NCI-H1048 (cell line): ENCODE measurements around the gene MCCC2.
"Not testable (repeated sequence)": the region's sequence is repeated elsewhere in the genome, so short reads cannot be mapped to it uniquely, and the experiment has no call there.

ENCODE experiments used
- DNase-seq: peaks from one replicate; lab custom pipeline; 2025; lab: John Stamatoyannopoulos, UW

The MCCC2 gene

GRCh38 chr5:71586941-71587765 lies at the start of gene MCCC2:
TSS of gene MCCC2 (plus strand) at chr5:71587340. CDS start at chr5:71587426, 86 bp downstream.
- peak; percentile 87 for DNase-seq

DNA sequence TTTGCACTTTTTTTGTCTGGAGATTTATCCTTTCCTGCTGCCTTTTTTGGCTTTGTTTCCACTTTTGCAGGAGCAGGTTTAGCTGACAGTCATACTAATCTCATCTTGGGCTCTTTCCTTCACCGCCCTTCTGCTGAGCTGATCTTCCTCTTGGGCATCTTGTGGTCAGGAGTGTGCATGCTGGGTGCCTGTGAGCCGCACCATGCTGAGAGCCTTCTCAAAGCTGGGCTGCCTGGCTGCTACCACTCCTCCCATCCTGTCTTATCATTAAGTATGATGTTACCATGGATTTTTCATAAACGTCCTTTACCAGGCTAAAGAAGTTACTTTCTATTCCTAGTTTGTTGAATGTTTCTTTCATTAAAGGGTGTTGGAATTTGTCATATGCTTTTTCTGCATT lies 49.5 kb upstream of the MCCC2 start:
- no peak for DNase-seq

DNA sequence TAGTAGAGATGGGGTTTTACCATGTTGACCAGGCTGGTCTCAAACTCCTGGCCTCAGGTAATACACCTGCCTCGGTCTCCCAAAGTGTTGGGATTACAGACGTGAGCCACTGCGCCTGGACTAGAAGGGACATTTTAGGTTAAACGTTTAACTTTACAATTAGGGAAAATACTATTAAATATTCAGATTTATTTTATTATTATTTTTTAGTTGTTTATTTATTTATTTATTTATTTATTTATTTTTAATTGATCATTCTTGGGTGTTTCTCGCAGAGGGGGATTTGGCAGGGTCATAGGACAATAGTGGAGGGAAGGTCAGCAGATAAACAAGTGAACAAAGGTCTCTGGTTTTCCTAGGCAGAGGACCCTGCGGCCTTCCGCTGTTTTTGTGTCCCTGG lies 36.3 kb upstream of the MCCC2 start:
- not testable (repeated sequence) for DNase-seq

- DNase-seq = not testable (repeated sequence)
Measured at GRCh38 chr5:71551582-71551981, 35.6 kb upstream of the MCCC2 start.

DNA sequence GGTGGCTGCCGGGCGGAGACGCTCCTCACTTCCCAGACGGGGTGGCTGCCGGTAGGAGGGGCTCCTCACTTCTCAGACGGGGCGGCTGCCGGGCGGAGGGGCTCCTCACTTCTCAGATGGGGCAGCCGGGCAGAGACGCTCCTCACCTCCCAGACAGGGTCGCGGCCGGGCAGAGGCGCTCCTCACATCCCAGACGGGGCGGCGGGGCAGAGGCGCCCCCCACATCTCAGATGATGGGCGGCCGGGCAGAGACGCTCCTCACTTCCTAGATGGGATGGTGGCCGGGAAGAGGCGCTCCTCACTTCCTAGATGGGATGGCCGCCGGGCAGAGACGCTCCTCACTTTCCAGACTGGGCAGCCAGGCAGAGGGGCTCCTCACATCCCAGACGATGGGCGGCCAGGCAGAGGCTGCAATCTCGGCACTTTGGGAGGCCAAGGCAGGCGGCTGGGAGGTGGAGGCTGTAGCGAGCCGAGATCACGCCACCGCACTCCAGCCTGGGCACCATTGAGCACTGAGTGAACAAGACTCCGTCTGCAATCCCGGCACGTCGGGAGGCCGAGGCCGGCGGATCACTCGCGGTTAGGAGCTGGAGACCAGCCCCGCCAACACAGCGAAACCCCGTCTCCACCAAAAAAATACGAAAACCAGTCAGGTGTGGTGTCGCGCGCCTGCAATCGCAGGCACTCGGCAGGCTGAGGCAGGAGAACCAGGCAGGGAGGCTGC lies 35.0 kb upstream of the MCCC2 start:
- DNase-seq = not testable (repeated sequence)

- no peak for DNase-seq
Measured at GRCh38 chr5:71563161-71563560, 24.0 kb upstream of the MCCC2 start.

GRCh38 chr5:71564895-71565294 lies 22.2 kb upstream of the MCCC2 start:
- no peak for DNase-seq

DNA sequence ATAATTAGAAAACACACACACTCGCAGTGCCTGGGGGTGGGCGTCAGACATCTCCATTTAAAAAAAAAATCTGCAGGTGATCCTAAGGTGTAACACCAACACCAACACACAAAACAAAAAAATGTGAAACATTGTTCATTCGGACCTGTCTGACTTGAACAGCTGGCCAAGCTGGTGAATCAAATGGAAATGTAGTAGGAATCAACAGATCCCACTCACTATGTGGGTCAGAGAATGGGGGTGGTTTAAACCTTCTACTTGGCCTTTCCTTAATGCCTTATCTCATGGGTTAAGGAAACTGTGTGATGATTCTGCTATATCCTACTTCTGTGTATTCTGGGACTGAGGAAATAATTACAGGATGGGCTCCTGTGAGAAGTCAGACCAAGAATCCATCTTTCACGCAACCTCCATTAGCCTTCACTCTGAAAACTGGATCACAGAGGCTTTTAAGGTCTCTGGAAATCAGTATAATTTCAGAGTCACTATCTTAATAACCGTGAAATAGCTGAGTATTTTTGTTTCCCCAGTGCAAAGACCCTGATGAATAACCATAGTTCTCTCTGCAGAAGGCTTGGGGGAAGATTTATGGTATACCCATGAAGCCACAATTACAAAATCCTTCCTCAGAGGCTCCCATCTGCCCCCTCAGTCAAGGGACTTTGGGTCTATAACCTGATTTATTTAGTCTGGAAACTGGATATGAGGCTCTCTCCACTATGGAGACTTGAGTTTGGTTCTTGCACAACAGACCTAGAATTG lies 17.2 kb upstream of the MCCC2 start:
- DNase-seq = no peak

DNA sequence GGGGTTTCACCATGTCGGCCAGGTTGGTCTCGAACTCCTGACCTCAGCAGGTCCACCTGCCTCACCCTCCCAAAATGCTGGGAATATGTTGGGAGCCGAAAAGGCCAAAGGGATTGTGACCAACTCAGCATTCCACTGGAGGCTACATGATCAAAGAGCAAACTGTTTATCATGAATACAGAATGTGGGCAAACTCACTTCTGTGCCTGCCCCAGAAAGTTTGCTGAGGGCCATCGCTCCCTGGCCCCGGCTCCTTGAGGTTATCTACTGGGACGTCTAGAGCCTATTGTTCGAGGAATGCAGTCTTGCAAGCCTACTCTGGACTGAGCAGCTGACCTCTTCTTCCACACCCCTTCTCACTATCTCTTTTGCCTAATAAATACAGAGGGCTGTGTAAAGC lies 15.3 kb upstream of the MCCC2 start:
- DNase-seq = not testable (repeated sequence)

DNA sequence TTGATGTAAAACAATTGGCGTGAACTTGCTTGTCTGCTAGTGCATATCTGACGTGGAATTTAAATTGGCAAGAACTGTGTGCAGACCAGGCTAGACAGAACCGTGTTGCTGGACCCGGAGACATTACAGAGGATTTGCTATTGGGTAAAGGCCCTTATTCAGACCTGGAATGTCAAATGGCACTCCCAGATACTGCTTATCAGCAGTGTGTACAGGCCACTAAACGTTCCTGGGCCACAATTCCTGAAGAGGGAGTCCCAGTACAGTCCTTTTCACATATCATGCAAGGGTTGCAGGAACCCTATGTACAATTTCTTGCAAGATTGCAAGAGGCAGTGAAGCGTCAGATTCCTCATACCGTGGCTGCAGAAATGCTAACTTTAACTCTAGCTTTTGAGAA lies 13.5 kb upstream of the MCCC2 start:
- DNase-seq = no peak

DNA sequence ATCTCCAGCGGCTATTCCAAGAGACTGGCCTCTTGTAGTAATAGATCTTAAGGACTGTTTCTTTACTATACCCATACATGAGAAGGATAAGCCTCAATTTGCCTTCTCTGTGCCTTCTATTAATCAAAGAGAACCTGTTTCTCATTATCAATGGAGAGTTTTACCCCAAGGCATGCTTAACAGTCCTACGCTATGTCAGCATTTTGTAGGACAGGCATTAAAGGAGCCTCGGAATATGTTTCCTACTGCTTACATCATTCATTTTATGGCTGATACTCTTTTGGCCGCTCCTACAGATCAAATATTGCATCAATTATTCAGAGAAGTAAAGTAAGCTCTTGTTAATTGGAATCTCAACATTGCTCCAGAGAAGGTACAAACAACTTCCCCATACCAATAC lies 11.6 kb upstream of the MCCC2 start:
- not testable (repeated sequence) for DNase-seq

DNA sequence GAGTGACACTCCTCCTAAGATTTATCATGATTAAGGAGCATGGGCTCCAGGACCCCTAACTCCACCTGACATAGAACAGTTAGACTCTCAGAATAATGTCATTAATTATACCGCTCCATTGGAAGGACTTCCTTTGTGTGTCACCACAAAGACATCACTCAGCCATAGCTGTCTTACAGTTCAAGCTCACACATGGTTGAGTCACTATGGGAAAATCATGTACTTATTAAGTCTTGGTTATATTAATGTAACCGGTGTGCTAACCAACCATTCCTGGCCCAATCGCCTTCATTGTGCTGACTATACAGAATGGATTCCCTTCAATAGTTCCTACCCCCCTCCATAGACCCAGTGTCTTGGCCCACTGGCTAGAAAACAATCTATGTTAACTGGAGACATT lies 10.9 kb upstream of the MCCC2 start:
- DNase-seq = no peak

GRCh38 chr5:71577839-71578238 lies 9.3 kb upstream of the MCCC2 start:
- DNase-seq = not testable (repeated sequence)

GRCh38 chr5:71582945-71583584 lies 4.1 kb upstream of the MCCC2 start:
- no peak for DNase-seq

DNA sequence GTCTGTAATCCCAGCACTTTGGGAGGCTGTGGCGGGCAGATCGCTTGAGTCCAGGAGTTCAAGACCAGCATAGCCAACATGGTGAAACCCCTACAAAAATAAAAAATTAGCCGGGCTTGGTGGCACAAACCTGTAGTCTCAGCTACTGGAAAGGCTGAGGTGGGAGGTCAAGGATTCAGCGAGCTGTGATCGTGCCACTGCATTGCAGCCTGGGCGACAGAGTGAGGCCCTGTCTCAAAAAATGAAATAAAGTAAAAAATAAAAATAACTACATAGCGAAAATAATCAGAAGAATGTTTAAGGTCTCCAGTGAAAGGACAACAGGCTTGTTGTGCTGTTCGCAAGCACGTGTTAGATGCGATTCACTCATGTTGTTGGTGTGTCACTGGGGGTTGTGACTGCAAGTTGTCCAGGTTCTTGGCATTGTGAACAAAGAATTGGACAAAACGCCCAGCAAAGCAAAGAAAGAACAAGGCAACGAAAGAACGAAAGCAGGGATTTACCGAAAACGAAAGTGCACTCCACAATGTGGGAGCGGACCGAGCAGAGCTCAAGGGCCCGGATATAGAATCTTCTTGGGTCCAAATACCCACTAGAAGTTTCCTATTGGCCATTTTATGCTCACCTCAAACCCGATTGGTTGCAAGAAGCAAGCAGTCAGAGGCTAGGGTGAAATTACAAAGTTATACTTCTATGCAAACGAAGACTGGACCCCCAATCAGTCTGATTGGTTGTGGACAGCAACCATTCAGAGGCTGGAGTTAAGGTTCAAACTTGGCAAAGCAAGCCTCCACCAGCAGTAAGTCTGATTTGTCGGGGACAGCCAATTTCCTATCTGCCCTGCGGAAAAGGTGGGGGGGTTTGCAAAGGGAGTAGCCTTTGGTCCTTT lies 844 bp upstream of the MCCC2 start:
- peak; percentile 60 for DNase-seq

DNA sequence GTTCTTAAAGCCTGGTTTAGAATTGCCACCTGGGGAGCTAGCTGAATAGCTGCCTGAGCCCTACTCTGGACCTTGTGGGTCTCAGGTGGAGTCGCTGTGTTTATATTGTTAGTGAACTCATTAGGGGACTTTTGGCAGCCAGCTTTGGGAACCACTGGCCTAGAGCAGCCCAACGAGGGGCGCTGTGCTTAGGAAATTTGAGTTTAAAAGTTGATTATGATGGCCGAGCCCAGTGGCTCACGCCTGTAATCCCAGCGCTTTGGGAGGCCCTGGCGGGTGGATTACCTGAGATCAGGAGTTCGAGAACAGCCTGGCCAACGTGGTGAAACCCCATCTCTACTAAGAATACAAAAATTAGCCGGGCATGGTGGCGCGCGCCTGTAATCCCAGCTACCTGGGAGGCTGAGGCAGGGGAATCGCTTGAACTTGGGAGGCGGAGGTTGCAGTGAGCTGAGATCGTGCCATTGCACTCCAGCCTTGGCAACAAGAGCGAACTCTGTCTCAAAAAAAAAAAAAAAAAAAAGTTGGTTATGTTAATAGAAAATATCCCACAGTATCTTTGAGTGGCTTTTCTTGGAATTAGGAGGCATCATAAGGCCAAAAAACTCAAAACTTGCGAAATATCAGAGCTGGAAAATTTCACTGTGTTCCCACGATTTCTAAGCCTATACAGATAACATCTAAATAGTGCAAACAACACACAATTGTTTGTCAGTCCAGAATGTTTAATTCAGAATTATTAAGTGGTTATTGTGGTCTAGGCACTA lies 809 bp downstream of the MCCC2 start:
- DNase-seq = no peak

GRCh38 chr5:71588533-71588885 lies 1.4 kb downstream of the MCCC2 start:
- DNase-seq = no peak

GRCh38 chr5:71589903-71590302 lies 2.8 kb downstream of the MCCC2 start:
- DNase-seq = no peak

- no peak for DNase-seq
Measured at GRCh38 chr5:71591100-71591499, 4.0 kb downstream of the MCCC2 start.

DNA sequence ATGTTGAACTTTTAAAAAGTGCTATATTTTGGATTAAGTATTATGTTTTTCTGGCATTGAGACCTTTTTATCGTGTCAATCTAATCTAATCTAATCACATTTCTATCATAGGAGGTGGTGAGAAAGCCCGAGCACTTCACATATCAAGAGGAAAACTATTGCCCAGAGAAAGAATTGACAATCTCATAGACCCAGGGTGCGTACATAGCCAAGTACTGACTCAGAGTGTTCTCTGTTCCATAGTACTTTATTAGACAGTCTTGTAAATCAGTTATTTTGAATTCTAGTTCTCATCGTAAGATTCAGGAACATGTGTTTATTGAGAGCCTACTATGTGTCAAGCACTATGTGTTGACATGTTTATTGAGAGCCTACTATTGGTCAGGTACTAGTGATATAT lies 9.0 kb downstream of the MCCC2 start:
- no peak for DNase-seq
